Left ventricle myocardium superior (tissue), 1 donor: ENCODE data around the gene IL17D. TPM values are rescaled to one million over a fixed set of nuclear protein-coding genes. Genes with fewer than 3 reads are reported as not detected.
"Not testable (repeated sequence)": the region's sequence is repeated elsewhere in the genome, so short reads cannot be mapped to it uniquely, and the experiment has no call there.

ENCODE experiments used
- ATAC-seq: fragments of 200-7000 bp; cut with Tn5 transposase; one replicate; pipeline ENCODE4 v1.9.1; 2020; ENCODE audit warnings: mild to moderate bottlenecking, moderate library complexity
- DNase-seq: peaks from one replicate; pipeline ENCODE4 v3.0.0-alpha.2; 2020
- intact Hi-C: fragments of 100-400 bp; cut with micrococcal nuclease; formaldehyde crosslinking; loops from one replicate; pipeline ENCODE4 v1.11.0; 2022
- total RNA-seq: library from RNA; stranded (reverse); fragmentation: NEBNext Ultra II Directional; extraction: Animal tissue kit (Norgen Biotek cat#: 25700); gene quantifications from one replicate; pipeline ENCODE4 v1.2.1, GENCODE V29; 2021
- donor health status: DM: no; HTN: yes; CAD: no; lungs with severe emphysema.

The IL17D gene
- total RNA-seq, 1 donor from 2014 or later: 0.55 TPM

DNA sequence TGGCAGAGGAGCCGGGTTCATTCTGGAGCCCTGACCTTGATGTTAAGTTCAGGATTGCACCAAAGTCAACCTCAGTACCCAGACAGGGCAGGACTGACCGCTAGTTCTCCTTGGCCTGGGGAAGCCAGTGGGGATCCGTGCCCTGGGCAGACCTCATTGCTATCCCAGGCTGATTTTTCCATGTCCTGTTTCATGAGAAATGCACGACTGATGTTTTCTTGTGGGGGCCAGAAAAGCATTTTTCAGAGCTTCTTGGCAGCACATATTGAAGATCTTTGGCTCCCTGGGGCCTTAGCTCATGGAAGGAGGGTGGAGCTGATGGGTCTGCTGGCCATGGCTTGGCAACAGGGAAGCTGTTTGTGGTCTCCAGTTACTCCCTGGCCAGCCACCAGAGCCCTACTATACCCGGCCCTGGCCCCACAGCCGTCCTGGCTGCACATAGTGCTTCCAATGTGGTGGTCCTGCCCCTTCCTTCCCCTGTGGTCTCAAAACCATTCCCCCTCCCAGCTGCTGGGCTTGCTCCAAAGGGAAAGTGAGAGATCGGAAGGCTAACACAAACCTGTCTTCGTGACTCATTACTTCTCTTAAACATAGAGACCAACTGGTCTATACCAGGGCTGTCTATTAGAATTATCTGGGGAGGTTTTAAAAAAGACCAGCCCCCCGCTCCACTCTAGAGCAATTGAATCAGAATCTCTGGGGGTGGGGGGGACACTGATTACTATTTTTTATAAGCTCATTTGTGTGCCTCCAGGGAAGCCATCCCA, 11.2 kb downstream of the IL17D start:
- intact Hi-C loops: loop anchor here (5.0 kb wide), 2 partner anchors 153 to 208 kb away; no protein-coding TSS in a partner anchor
- DNase-seq (peak; percentile 77), ATAC-seq (peak; percentile 79)

- ATAC-seq (no peak), DNase-seq (no peak)
- intact Hi-C loops: no loop called here
These were observed 11.8 kb downstream of the IL17D start for GRCh38 chr13:20715330-20715712.

- ATAC-seq (no peak), DNase-seq (no peak)
- intact Hi-C loops: no loop called here
These were observed 13.5 kb downstream of the IL17D start for GRCh38 chr13:20716951-20717350.

DNA sequence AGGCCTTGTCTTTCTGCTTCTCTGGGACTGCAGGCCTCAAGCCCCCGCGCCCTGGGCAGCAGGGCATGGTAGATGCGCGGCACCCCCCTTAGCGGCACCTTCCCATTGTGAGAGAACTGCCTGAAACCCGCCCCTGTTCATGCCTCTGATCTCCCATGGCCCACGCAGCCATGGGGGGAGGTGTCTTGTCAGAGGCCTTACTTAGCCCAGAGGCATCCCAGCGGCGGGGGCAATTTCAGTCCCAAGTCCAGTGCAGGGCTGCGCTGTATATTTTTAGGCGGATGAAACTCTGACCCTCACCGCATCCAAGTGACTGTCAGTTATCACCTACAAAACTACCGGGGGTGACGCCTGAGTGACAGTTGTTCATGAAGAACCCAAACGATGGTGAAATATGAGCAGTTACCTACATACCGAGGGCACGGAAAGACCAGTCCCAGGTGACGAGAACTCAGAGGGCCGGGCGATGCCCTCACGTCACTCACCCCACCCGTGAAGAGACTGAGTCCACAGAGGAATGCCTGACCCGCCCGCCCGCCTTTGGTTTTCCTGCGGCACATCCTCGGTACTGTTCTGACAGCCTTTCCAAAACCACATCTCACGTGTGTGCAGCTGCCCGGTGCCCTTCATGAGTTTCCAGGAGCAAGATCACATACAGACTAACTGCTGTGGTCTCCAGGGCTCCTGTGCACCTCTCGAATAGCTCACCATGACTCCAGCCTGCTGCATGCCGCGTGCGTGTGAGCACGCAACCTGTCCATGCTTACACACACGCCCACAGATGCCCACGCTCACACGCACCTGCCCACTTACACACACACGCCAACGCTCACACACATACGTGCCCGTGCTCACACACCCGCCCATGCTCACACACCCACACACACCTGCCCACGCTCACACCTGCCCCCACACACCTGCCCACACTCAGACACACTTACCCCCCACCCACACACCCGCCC, 14.4 kb downstream of the IL17D start:
- DNase-seq (no peak), ATAC-seq (no peak)
- intact Hi-C loops: no loop called here

DNA sequence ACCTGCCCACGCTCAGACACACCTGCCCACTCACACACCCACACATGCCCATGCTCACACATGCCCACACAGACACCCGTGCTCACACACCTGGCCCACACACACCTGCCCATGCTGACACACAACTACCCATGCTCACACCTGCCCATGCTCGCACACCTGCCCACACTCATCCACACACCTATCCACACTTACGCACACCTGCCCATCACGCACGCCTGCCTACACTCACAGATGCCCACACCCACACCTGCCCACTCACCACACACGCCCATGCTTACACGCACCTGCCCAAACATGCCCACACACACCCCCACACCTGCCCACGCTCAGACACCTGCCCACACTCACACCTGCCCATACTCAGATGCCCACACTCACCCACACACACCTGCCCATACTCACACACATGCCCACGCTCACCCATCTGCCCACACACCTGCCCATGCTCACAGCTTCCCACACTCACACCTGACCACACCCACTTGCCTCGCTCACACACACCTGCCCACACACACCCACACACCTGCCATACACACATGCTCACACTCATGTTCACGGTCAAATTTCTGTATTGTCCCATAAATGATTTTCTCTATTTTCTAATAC, 15.6 kb downstream of the IL17D start:
- DNase-seq (no peak), ATAC-seq (no peak)
- intact Hi-C loops: no loop called here

- intact Hi-C loops: no loop called here
- no peak for ATAC-seq
- DNase-seq: no peak
These were observed 16.3 kb downstream of the IL17D start for GRCh38 chr13:20719783-20720182.

DNA sequence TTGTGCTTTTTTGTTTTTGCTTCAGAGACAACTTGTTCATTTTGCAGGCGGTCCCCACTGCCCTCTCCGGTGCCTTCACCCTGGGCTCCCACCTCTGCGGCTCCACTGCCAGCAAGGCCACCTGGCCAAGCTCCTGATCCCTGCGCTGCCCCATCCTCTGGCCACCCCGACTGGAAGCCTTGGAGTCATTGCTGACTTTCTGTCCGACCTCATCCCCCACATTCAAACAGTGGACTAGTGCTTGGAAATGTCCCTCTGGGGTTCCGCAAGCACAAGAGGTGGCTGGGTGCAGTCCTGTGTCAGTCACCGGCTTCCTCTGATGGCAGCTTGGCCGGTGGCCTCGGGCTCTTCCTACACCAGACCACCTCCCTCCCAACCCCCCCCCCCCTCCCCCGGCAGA, 17.0 kb downstream of the IL17D start:
- DNase-seq: no peak
- no peak for ATAC-seq
- intact Hi-C loops: no loop called here

DNA sequence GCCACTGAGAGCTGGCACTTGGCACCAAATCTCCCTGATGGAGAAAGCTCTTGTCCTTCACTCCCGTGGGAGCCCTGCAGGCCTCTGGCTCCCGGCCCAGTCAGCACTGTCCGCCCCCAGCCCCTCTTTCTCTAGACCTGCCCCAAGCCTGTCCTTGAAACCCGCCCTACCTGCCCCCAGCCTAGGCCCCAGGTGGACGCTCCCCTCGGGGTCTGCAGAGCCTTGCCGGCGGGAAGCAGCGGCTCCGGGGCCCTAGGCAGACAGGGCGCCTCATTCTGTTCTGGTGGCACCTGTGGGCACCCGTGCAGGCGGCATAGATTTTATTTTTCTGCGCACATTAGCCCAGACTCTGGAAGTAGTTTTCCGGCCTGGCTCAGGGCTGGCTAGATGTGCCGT, 17.6 kb downstream of the IL17D start:
- intact Hi-C loops: no loop called here
- ATAC-seq (no peak), DNase-seq (no peak)

DNA sequence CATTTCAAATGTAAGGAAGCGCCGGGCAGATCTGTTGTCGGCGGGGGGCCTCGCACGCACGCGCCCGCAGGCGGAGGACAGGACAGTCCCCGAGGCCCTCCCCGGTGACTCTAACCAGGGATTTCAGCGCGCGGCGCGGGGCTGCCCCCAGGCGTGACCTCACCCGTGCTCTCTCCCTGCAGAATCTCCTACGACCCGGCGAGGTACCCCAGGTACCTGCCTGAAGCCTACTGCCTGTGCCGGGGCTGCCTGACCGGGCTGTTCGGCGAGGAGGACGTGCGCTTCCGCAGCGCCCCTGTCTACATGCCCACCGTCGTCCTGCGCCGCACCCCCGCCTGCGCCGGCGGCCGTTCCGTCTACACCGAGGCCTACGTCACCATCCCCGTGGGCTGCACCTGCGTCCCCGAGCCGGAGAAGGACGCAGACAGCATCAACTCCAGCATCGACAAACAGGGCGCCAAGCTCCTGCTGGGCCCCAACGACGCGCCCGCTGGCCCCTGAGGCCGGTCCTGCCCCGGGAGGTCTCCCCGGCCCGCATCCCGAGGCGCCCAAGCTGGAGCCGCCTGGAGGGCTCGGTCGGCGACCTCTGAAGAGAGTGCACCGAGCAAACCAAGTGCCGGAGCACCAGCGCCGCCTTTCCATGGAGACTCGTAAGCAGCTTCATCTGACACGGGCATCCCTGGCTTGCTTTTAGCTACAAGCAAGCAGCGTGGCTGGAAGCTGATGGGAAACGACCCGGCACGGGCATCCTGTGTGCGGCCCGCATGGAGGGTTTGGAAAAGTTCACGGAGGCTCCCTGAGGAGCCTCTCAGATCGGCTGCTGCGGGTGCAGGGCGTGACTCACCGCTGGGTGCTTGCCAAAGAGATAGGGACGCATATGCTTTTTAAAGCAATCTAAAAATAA, 18.2 kb downstream of the IL17D start:
- DNase-seq (peak; percentile 64), ATAC-seq (peak; percentile 79)
- intact Hi-C loops: no loop called here

GRCh38 chr13:20727856-20728255, 24.4 kb downstream of the IL17D start:
- ATAC-seq (no peak), DNase-seq (no peak)
- intact Hi-C loops: no loop called here

DNA sequence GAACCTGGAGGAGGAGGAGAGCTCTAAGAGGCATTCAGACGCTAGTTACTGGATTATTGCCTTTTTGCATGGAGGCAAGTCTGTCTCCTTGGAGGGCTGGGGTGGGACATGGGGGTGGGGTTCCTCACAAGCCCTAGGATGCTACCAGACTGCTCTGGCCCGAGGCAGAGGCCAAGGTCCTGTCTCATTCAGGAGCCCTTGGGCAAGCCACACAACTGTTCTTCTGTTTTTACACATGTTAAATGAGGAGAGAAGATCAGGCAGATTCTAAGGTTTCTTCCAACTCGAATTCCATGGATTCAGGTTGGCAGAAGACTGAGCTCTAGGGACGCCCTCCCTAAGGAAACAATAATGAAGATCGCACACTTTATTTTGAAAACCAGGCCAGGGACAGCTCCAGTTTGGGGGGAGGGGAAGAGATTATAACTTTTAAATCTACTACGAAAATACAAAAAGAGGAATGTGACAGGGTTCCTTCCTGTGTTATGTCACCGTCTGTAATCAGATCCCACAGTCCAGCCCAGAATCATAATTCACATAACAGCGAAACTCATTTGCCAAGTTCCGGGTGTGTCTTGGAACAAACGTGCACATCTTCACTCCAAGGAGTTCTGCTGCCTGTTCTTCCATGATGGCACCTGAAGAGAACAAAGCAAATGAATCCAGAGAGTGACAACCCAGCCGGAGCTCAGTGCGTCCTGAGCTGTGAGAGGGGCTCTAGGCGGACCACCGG, 25.2 kb downstream of the IL17D start:
- intact Hi-C loops: no loop called here
- DNase-seq (no peak), ATAC-seq (no peak)

- intact Hi-C loops: no loop called here
- no peak for DNase-seq
- ATAC-seq: no peak
These were observed 26.4 kb downstream of the IL17D start for GRCh38 chr13:20729633-20730585.

DNA sequence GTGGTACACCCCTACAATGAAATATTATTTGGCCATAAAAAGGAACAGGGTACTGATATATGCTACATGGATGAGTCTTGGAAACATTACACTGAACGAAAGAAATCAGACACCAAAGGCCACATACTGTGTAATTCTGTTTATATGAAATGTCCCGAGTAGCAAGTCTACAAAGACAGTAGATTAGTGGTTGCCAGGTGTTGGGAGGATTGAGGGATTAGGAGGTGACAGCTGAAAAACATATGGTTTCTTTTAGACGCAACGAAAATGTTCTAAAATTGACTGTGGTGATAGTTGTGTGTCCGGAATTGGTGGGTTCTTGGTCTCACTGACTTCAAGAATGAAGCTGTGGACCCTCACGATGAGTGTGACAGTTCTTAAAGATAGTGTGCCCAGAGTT, 35.1 kb downstream of the IL17D start:
- intact Hi-C loops: no loop called here
- DNase-seq: no peak
- ATAC-seq: no peak

- no peak for DNase-seq
- no peak for ATAC-seq
- intact Hi-C loops: no loop called here
These were observed 36.5 kb downstream of the IL17D start for GRCh38 chr13:20740021-20740420.

- ATAC-seq, DNase-seq, intact Hi-C loops: not testable (repeated sequence)
These were observed 40.4 kb downstream of the IL17D start for GRCh38 chr13:20743830-20744404.

DNA sequence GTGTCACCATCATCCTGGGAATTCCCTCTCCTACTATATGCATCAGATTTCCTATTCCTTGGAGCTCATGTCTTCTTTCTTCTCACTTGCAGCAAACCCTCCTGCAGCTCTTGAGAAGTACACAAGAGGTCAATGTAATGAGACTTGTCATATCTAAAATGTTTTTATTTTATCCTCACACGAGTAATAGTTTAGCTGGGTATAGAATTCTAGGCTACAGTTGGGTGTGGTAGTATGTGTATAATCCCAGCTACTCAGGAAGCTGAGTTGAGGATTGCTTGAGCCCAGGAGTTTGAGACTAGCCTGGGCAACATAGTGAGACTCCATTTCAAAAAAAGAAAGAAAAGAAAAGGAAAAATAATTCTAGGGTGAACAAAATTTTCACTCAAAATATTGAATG, 45.9 kb downstream of the IL17D start:
- intact Hi-C loops: no loop called here
- DNase-seq (no peak), ATAC-seq (no peak)

- no peak for ATAC-seq
- intact Hi-C loops: no loop called here
These were observed 50.5 kb downstream of the IL17D start for GRCh38 chr13:20754009-20754408.

More at GRCh38 chr13:20754009-20754408, 50.5 kb downstream of the IL17D start:
- DNase-seq: no peak
